IMR-90 (cell line): Measurements from ENCODE around the gene CLPTM1. TPM values are rescaled to one million over a fixed set of nuclear protein-coding genes. Genes with fewer than 3 reads are reported as not detected.

Source experiments
- ATAC-seq: fragments of 200-7000 bp; cut with Tn5 transposase; 2 replicates; pipeline ENCODE4 v1.9.1; 2020; ENCODE audit warnings: low read depth, mild to moderate bottlenecking, moderate library complexity
- BruUV-seq: library from RNA; stranded (reverse); fragments of 400-500 nt; replicated peaks from 2 replicates; lab custom pipeline; 2021; lab: Mats Ljungman, UMichigan
- CTCF ChIA-PET: fragments of 300-600 bp; formaldehyde crosslinking; extraction: SDS; loops from one replicate; lab custom pipeline; 2021; ENCODE audit warnings: antibody characterized with exemption; lab: Yijun Ruan, JAX
- POLR2A ChIA-PET: fragments of 300-600 bp; sonication (Branson Sonifier 250); formaldehyde crosslinking; loops from one replicate; lab custom pipeline; 2022; ENCODE audit warnings: antibody characterized with exemption; ENCODE audit not compliant: unreplicated experiment; lab: Charles Lee
- DNase-seq: peaks from one replicate; pipeline ENCODE4 v3.0.0; 2013
- H2AFZ ChIP-seq: replicated peaks from 2 replicates; pipeline ENCODE3; 2013; ENCODE audit warnings: low read length, mild to moderate bottlenecking; ENCODE audit not compliant: poor library complexity
- H2AK5ac ChIP-seq: 2 replicates; pipeline ENCODE4 v1.6.1; 2013; ENCODE audit warnings: low read depth, low read length, inconsistent platforms
- H2AK9ac ChIP-seq: replicated peaks from 2 replicates; pipeline ENCODE3; 2013; ENCODE audit warnings: mild to moderate bottlenecking, low read depth, low read length, moderate library complexity; ENCODE audit not compliant: poor library complexity
- H2BK120ac ChIP-seq: 2 replicates; pipeline ENCODE4 v1.6.1; 2013; ENCODE audit warnings: low read depth, low read length, inconsistent platforms
- H2BK15ac ChIP-seq: 3 replicates; pipeline ENCODE4 v1.6.1; 2013; ENCODE audit warnings: low read depth, low read length, inconsistent platforms
- H2BK20ac ChIP-seq: 2 replicates; pipeline ENCODE4 v1.6.1; 2013; ENCODE audit warnings: low read depth, mild to moderate bottlenecking, inconsistent platforms, low read length, moderate library complexity
- H2BK5ac ChIP-seq: 2 replicates; pipeline ENCODE4 v1.6.1; 2013; ENCODE audit warnings: mild to moderate bottlenecking, low read depth, low read length, inconsistent platforms; ENCODE audit not compliant: poor library complexity, severe bottlenecking
- H3K14ac ChIP-seq: replicated peaks from 2 replicates; pipeline ENCODE4 v1.6.1; 2013; ENCODE audit warnings: low read depth, low read length, inconsistent platforms
- H3K18ac ChIP-seq: 2 replicates; pipeline ENCODE4 v1.6.1; 2013; ENCODE audit warnings: low read depth, low read length, control low read depth
- H3K23ac ChIP-seq: 2 replicates; pipeline ENCODE4 v1.6.1; 2013; ENCODE audit warnings: low read depth, low read length, inconsistent platforms
- H3K27ac ChIP-seq: 2 replicates; pipeline ENCODE4 v1.5.1; 2013; ENCODE audit warnings: mild to moderate bottlenecking, control low read depth, low read length; ENCODE audit not compliant: insufficient read depth
- H3K27me3 ChIP-seq: 2 replicates; pipeline ENCODE4 v1.6.1; 2013; ENCODE audit warnings: low read length; ENCODE audit not compliant: control insufficient read depth, insufficient read depth
- H3K36me3 ChIP-seq: 2 replicates; pipeline ENCODE4 v1.6.1; 2013; ENCODE audit warnings: low read length, mixed read lengths; ENCODE audit not compliant: control insufficient read depth, insufficient read depth
- H3K4ac ChIP-seq: 2 replicates; pipeline ENCODE4 v1.6.1; 2013; ENCODE audit warnings: low read depth, low read length, inconsistent platforms
- H3K4me1 ChIP-seq: 2 replicates; pipeline ENCODE4 v1.6.1; 2013; ENCODE audit warnings: low read length, mixed read lengths; ENCODE audit not compliant: control insufficient read depth, insufficient read depth
- H3K4me2 ChIP-seq: 2 replicates; pipeline ENCODE4 v1.6.1; 2013; ENCODE audit warnings: low read depth, mild to moderate bottlenecking, control low read depth, low read length, moderate library complexity
- H3K4me3 ChIP-seq: 2 replicates; pipeline ENCODE4 v1.5.1; 2013; ENCODE audit warnings: low read depth, mild to moderate bottlenecking, control low read depth, low read length, moderate library complexity; ENCODE audit not compliant: insufficient read depth
- H3K56ac ChIP-seq: 2 replicates; pipeline ENCODE4 v1.6.1; 2013; ENCODE audit warnings: low read length, inconsistent platforms; ENCODE audit not compliant: insufficient read depth; ENCODE audit errors: extremely low read depth
- H3K79me1 ChIP-seq, 2 experiments: 2 replicates each; pipeline ENCODE4 v1.6.1; 2013; ENCODE audit warnings: low read length in 2 of 2, inconsistent platforms in 1 of 2, low read depth in 1 of 2
- H3K9ac ChIP-seq: 2 replicates; pipeline ENCODE4 v1.6.1; 2013; ENCODE audit warnings: low read depth, low read length, control low read depth
- H3K9me1 ChIP-seq: 2 replicates; pipeline ENCODE4 v1.6.1; 2013; ENCODE audit warnings: low read length, inconsistent platforms; ENCODE audit not compliant: insufficient read depth
- H3K9me3 ChIP-seq: 2 replicates; pipeline ENCODE4 v1.6.1; 2013; ENCODE audit warnings: low read length; ENCODE audit not compliant: control insufficient read depth, insufficient read depth
- H4K20me1 ChIP-seq: 2 replicates; pipeline ENCODE4 v1.6.1; 2013; ENCODE audit warnings: low read length, inconsistent platforms; ENCODE audit not compliant: insufficient read depth
- H4K5ac ChIP-seq: 2 replicates; pipeline ENCODE4 v1.6.1; 2013; ENCODE audit warnings: mild to moderate bottlenecking, low read depth, low read length, control low read depth
- H4K8ac ChIP-seq, 2 experiments: 2 replicates each; pipeline ENCODE4 v1.6.1; 2013; ENCODE audit warnings: low read depth in 2 of 2, low read length in 2 of 2, control low read depth in 1 of 2, inconsistent platforms in 1 of 2
- H4K91ac ChIP-seq: 2 replicates; pipeline ENCODE4 v1.6.1; 2013; ENCODE audit warnings: low read depth, low read length, inconsistent platforms; ENCODE audit not compliant: insufficient read depth
- BHLHE40 ChIP-seq: fragments of 150-350 bp; IDR thresholded peaks from 2 replicates; pipeline ENCODE4 v1.6.1; 2016; ENCODE audit warnings: mild to moderate bottlenecking, low read depth, low read length
- CEBPB ChIP-seq: IDR thresholded peaks from 2 replicates; pipeline ENCODE4 v1.6.1; 2012; ENCODE audit warnings: low read depth, low read length, improper control_type of control experiment
- CHD1 ChIP-seq: IDR thresholded peaks from 2 replicates; pipeline ENCODE4 v1.6.1; 2012; ENCODE audit warnings: low read depth, low read length, improper control_type of control experiment
- FOS ChIP-seq: fragments of 150-350 bp; IDR thresholded peaks from 2 replicates; pipeline ENCODE4 v1.6.1; 2016; ENCODE audit warnings: low read depth, low read length
- MAFK ChIP-seq: IDR thresholded peaks from 2 replicates; pipeline ENCODE4 v1.6.1; 2012; ENCODE audit warnings: low read depth, low read length, improper control_type of control experiment
- MAZ ChIP-seq: IDR thresholded peaks from 2 replicates; pipeline ENCODE4 v1.6.1; 2012; ENCODE audit warnings: low read depth, mild to moderate bottlenecking, low read length, improper control_type of control experiment, moderate library complexity, borderline replicate concordance
- MXI1 ChIP-seq: IDR thresholded peaks from 2 replicates; pipeline ENCODE4 v1.6.1; 2012; ENCODE audit warnings: low read depth, mild to moderate bottlenecking, low read length, moderate library complexity, borderline replicate concordance
- NFE2L2 ChIP-seq: fragments of 150-350 bp; IDR thresholded peaks from 2 replicates; pipeline ENCODE4 v1.6.1; 2016; ENCODE audit warnings: low read depth, mild to moderate bottlenecking, low read length
- POLR2A ChIP-seq: IDR thresholded peaks from 2 replicates; pipeline ENCODE4 v1.6.1; 2012; ENCODE audit warnings: mild to moderate bottlenecking, low read depth, low read length
- RAD21 ChIP-seq: IDR thresholded peaks from 2 replicates; pipeline ENCODE4 v1.6.1; 2012; ENCODE audit warnings: low read length, improper control_type of control experiment
- RCOR1 ChIP-seq: IDR thresholded peaks from 2 replicates; pipeline ENCODE4 v1.6.1; 2012; ENCODE audit warnings: mild to moderate bottlenecking, low read length, improper control_type of control experiment; ENCODE audit not compliant: insufficient replicate concordance
- RFX5 ChIP-seq: IDR thresholded peaks from 2 replicates; pipeline ENCODE4 v1.8.0; 2012; ENCODE audit warnings: low read depth, mild to moderate bottlenecking, low read length, moderate library complexity
- SMC3 ChIP-seq: fragments of 150-350 bp; IDR thresholded peaks from 2 replicates; pipeline ENCODE4 v1.6.1; 2016; ENCODE audit warnings: low read depth, mild to moderate bottlenecking, antibody characterized with exemption, low read length, moderate library complexity
- WGBS, 2 experiments: methylation state at CpG; one replicate each; pipeline versions ENCODE4 v1.1.5 to v1.1.7; 2013; ENCODE audit warnings: missing lambda C conversion rate in 2 of 2; ENCODE audit not compliant: insufficient read length in 1 of 2; ENCODE audit errors: extremely low coverage in 2 of 2; 5-methylcytosine and 5-hydroxymethylcytosine counted together
- dilution Hi-C: fragments of 300-500 bp; cut with HindIII; formaldehyde crosslinking; loops from one replicate; pipeline ENCODE4 v1.14.3; 2018; ENCODE audit warnings: low sequenced_read_pairs; ENCODE audit not compliant: unreplicated experiment
- in situ Hi-C: fragments of 300-500 bp; cut with MboI; formaldehyde crosslinking; loops from 3 replicates; pipeline ENCODE4 v1.14.3; 2019; ENCODE audit warnings: low sequenced_read_pairs, inconsistent platforms, mixed read lengths
- intact Hi-C: fragments of 100-400 bp; cut with micrococcal nuclease; formaldehyde crosslinking; loops from 2 replicates; pipeline ENCODE4 v1.10.0; 2022
- polyA plus RNA-seq, 3 experiments: library from polyadenylated mRNA; depleted of rRNA; stranded (reverse); fragments of >200 nt; gene quantifications; 2 replicates each; pipeline ENCODE4 v1.2.3, GENCODE V29; 2012; ENCODE audit warnings: low replicate concordance in 1 of 3
- total RNA-seq: library from RNA; depleted of rRNA; stranded (reverse); fragments of >200 nt; gene quantifications from 2 replicates; pipeline ENCODE4 v1.2.3, GENCODE V29; 2012
- TF ChIP-seq, protein P1 (sequence below): fragments of 150-350 bp; IDR thresholded peaks from 2 replicates; pipeline ENCODE4 v1.6.1; 2016; ENCODE audit warnings: low read depth, mild to moderate bottlenecking, low read length, moderate library complexity, borderline replicate concordance
- TF ChIP-seq, protein P2 (sequence below): conservative IDR thresholded peaks from 2 replicates; pipeline ENCODE4 v1.5.1; 2012; ENCODE audit warnings: mild to moderate bottlenecking, low read depth, low read length, improper control_type of control experiment
- TF ChIP-seq, protein P3 (sequence below): fragments of 150-350 bp; IDR thresholded peaks from 2 replicates; pipeline ENCODE4 v1.6.1; 2017; ENCODE audit warnings: mild to moderate bottlenecking, antibody characterized with exemption, low read length, low read depth

The CLPTM1 gene
- total and polyA plus RNA-seq, 2 of the 4 experiments (the other 2 are of a cell fraction), result 23.8 to 88.8 TPM

DNA sequence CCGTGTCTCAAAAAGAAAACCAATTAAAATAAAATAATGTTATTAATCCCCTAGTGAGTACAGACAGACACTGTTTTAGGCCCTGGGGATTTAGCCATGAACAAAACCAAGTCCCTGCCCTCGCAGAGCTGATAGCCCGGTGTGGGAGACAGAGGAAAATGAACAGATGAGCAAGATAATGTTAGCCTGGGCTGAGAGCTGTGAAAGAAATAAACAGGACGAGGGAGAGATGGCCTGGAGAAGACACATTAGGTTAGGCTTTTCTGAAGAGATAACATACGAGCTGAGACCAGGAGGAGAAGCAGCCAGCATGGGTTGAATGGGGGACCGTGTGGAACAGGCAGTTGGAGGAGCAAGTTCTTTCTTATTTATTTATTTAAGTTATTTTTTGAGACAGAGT lies 55.1 kb downstream of the CLPTM1 start:
- H3K27ac ChIP-seq, result no peak overlapping the region
- in situ Hi-C loops (no loop called here), intact Hi-C loops (no loop called here)

More for the DNA sequence above, 55.1 kb downstream of the CLPTM1 start:
- dilution Hi-C loops, result no loop called here
- ChIA-PET POLR2A (no interaction called here), CTCF (interaction anchor here (0.6 kb wide), 1 partner anchor 13 kb away, joined by 3 read pairs; no protein-coding TSS in a partner anchor)
- H3K9ac ChIP-seq, result no peak overlapping the region
- H2BK20ac ChIP-seq, result no peak overlapping the region
- TF ChIP-seq CHD1 (no peak), FOS (no peak), POLR2A (no peak), RAD21 (no peak), MAZ (no peak), MXI1 (no peak), NFE2L2 (no peak), RFX5 (no peak), BHLHE40 (no peak), SMC3 (no peak), RCOR1 (no peak), CEBPB (no peak), MAFK (no peak)
- TF ChIP-seq, protein P1, sequence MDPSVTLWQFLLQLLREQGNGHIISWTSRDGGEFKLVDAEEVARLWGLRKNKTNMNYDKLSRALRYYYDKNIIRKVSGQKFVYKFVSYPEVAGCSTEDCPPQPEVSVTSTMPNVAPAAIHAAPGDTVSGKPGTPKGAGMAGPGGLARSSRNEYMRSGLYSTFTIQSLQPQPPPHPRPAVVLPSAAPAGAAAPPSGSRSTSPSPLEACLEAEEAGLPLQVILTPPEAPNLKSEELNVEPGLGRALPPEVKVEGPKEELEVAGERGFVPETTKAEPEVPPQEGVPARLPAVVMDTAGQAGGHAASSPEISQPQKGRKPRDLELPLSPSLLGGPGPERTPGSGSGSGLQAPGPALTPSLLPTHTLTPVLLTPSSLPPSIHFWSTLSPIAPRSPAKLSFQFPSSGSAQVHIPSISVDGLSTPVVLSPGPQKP, result no peak
- TF ChIP-seq, protein P2, sequence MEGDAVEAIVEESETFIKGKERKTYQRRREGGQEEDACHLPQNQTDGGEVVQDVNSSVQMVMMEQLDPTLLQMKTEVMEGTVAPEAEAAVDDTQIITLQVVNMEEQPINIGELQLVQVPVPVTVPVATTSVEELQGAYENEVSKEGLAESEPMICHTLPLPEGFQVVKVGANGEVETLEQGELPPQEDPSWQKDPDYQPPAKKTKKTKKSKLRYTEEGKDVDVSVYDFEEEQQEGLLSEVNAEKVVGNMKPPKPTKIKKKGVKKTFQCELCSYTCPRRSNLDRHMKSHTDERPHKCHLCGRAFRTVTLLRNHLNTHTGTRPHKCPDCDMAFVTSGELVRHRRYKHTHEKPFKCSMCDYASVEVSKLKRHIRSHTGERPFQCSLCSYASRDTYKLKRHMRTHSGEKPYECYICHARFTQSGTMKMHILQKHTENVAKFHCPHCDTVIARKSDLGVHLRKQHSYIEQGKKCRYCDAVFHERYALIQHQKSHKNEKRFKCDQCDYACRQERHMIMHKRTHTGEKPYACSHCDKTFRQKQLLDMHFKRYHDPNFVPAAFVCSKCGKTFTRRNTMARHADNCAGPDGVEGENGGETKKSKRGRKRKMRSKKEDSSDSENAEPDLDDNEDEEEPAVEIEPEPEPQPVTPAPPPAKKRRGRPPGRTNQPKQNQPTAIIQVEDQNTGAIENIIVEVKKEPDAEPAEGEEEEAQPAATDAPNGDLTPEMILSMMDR, result no peak
- TF ChIP-seq, protein P3, sequence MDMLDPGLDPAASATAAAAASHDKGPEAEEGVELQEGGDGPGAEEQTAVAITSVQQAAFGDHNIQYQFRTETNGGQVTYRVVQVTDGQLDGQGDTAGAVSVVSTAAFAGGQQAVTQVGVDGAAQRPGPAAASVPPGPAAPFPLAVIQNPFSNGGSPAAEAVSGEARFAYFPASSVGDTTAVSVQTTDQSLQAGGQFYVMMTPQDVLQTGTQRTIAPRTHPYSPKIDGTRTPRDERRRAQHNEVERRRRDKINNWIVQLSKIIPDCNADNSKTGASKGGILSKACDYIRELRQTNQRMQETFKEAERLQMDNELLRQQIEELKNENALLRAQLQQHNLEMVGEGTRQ, result no peak
- no peak for ATAC-seq
- 21% methylated on average over 2 of the region's 6 CpGs; no CpG with 5 or more reads in 1 of the 2 experiments for WGBS, 2 experiments
- no peaks in the 10 kb centered on the region for H3K27me3 ChIP-seq
- H2BK5ac ChIP-seq, result no peak overlapping the region
- H3K9me1 ChIP-seq, result no peaks in the 10 kb centered on the region; the same call in 1 of the 2 replicates
- no peak overlapping the region for H3K4ac ChIP-seq
- no peaks in the 10 kb centered on the region for H3K4me1 ChIP-seq
- H3K36me3 ChIP-seq, result peaks cover 23% of the 10 kb centered on the region
- no peak overlapping the region for H2BK15ac ChIP-seq
- peaks cover 4% of the 10 kb centered on the region; the same call in 1 of the 2 replicates for H4K20me1 ChIP-seq
- H3K4me3 ChIP-seq, result no peak overlapping the region
- no peak overlapping the region for H2AFZ ChIP-seq
- H3K79me1 ChIP-seq, result peaks cover 2 to 14% of the 10 kb centered on the region in 2 experiments; a peak in 3 of 4 replicates
- no peak overlapping the region for H2BK120ac ChIP-seq
- H3K56ac ChIP-seq, result no peak overlapping the region
- H3K23ac ChIP-seq, result no peak overlapping the region
- no peak overlapping the region for H3K18ac ChIP-seq
- H4K5ac ChIP-seq, result no peak overlapping the region
- H2AK5ac ChIP-seq, result no peak overlapping the region
- no peak overlapping the region for H4K91ac ChIP-seq
- H3K9me3 ChIP-seq, result no peaks in the 10 kb centered on the region
- no peak overlapping the region for H2AK9ac ChIP-seq
- no peak overlapping the region for H3K14ac ChIP-seq
- H4K8ac ChIP-seq, result no peak overlapping the region
- no peak for DNase-seq
- no peak overlapping the region for H3K4me2 ChIP-seq
- BruUV-seq, result no TSS peak
